Endometrium (tissue), 2 donors: Measurements from ENCODE around the gene IGSF22.

Source experiments
- FAIRE-seq: peaks from 2 replicates; lab custom pipeline; 2012; peaks lifted over from hg19 to GRCh38; lab: Jason Lieb, UNC
- donor health status: control.
- donor health status: control.

IGSF22 gene

GRCh38 chr11:18713646-18714442, 12.1 kb downstream of the IGSF22 start:
- no peak for FAIRE-seq

DNA sequence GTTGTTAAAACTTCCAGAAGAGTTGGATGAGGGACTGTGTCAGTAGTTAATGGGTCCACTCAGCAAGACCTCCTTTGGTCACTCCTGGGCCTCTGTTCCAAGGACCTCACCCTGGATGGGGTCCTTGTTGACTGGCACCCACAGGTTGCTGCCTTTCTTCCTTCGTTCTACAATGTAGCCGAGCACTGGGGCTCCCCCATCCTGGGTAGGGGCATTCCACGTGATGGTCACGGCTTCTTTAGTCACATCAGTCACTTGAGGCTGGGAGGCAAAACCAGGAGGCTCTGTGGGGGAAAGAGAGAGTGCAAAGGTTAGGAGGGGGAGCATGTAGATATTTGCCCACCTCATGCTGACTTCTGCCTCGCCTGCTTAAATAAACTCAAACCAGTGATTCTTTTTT, 15.4 kb downstream of the IGSF22 start:
- FAIRE-seq, result no peak

GRCh38 chr11:18709414-18709813, 16.6 kb downstream of the IGSF22 start:
- no peak for FAIRE-seq

- FAIRE-seq, result no peak
Measured at GRCh38 chr11:18707811-18708340, 18.1 kb downstream of the IGSF22 start.

DNA sequence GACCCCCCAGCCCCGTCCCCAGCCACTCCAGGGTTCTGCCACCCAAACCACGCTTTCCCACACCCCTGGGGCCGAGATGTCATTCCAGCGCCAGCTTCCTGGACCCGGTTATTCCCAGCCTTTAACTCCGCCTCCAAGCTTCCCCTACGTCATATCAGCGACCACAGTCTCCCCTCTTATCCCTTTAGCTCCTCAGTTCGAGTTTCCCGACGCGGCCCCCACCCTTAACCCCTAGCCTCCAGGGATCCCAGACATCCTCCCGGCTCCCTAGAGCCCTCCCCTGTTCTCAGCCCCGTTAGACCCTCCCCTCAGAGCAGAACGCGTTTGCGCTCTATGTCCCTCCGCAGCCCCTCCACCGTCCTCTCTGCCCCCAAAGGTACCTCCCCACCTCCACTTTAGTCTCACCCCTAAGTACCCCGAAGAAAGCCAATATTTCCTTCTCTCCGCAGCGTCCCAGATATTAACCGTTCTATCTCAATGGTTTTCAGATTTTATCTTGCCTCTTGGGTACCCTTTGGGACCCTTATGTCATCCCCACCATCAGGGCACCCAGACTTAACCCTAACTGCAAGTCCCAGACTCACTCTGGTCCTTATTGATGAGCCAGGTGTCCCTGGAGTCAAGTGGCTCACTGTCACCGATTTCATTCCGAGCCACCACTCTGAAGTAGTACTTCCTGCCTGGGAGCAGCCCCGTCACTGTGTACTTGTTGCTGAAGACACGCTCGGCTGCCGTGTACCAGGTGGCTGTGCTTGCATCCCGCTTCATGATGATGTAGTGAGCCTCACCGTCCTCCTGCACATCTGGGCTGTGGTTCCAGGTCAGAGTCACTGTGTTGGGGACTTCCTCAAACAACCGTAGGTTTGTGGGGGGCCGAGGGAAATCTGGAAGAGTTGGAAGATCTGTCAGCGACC, 19.4 kb downstream of the IGSF22 start:
- no peak for FAIRE-seq

DNA sequence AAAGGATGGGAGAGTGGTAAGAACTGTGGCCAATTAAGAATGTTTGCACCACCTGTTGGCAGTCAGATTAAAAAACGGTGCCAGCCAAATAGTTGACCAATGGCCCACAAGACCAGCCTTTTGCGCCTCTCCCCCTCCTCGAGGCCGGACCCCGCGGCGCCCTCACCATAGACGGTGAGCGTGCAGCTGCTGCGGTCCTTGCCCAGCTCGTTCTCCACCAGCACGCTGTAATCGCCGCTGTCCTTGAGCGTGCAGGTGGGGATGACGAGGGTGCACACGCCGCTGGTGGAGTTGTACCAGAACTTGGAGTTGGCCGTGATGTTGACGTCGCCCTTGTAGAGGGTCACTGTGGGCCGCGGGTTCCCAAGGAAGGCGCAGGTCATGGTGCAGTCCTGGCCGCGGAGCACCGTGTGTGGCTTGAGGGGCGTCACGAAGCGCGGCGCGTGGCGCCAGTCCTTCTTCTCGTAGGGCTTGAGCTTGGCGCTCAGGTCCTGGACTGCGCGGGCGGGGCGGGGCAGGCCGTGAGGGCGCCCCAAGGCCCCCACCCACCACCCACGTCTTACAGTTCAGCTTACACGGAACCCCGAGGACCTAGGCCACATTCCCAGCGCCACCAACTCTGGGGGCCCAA, 20.2 kb downstream of the IGSF22 start:
- no peak for FAIRE-seq

DNA sequence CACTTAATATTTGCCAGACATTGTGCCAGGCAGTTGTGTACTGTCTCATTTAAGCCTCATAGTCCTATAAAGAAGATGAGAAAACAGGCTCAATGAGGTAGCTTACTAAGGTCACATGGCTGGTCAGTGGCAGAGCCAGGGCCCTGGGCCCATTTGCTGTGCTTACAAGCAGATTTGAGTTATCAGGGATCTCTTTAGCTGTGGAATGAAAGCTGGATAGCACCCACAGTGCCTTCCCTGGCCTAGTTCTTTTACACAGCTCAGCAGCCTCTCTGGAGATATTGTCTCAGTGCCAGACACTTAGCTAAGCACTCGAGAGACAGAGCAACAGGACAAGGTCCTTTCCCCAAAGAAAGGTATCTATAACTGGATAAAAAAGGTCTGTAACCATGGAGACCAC, 21.3 kb downstream of the IGSF22 start:
- no peak for FAIRE-seq

DNA sequence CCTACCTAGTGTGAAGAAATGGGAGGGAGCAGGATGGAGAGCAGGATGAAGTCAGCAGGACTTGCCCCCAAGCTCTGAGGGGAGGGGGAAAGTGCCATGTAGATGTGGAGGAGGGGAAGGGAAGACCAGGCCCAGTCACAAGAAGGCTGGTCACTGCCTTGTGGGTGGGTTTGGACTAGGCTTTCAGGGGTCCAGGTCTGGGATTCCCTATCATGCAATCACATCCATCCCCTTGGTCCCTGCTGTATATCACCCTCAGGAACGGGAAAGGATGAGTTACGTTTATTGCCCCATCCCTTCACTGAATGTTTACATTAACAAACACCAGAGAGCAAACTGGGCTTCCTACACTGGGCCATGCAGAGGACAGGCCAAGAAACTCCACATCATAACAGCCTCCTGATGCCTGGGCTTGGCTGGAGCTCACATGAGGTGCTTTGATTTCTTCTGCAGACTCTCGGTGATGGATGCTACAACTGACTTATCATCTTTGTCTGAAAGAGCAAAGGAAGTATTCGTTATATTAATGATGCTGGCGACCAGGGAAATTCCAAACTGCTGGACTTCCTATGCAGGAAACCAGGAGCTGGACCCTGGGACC, 21.8 kb downstream of the IGSF22 start:
- FAIRE-seq, result no peak

DNA sequence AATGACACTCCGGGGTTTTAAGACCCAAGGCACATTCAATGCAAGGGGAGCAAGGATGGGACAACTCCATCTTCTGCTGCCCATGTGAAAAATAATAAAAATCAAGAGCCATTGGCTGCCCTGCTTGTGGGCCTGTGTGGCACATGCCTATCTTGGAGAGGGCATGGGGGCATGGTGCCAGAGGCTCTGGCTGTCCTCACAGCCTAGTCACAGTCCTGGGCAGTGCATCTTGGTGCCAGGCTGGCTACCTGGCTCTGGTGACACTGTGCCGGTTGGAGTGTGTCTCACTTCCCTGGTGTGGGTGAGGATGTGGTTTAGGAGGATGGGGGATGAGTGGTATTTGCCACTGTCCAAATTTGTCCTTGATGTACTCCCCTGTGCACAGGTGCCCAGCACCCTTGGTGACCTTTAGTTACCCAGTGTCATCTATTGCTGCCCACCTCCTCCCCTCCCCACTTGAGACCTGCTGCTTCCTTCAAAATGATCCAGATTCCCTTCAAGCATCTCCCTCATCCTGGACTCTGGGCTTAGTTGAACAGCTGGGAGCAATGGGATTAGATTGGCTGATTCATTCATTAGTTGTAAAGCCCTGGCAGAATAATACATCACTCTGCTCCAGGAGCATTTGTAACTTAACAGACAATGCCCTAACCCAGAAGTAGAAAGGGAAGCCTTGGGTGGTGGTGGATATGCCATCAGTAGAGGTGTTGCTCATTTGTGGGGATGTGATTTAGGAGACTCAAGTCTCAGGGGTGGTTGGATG, 22.8 kb downstream of the IGSF22 start:
- FAIRE-seq, result no peak

DNA sequence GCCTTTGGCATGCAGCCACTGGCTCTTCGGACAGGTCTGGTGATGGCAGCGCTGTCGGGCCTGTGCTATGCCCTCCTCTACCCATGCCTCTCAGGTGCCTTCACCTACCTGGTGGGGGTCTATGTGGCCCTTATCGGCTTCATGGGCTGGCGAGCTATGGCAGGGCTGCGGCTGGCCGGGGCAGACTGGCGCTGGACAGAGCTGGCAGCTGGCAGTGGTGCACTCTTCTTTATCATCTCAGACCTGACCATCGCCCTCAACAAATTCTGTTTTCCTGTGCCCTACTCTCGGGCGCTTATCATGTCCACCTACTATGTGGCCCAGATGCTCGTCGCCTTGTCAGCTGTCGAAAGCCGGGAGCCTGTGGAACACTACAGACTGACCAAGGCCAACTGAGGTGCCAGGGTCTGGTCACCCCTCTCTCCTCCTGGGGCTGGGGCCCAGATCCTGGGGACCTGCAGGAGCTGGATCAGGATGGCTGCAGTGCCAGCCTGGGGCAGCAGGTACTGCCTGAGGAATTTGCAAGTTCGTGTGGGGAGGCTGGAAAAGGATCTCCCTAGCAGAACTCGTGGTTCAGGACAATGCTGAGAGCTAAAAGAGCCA, 24.3 kb downstream of the IGSF22 start:
- FAIRE-seq, result no peak

DNA sequence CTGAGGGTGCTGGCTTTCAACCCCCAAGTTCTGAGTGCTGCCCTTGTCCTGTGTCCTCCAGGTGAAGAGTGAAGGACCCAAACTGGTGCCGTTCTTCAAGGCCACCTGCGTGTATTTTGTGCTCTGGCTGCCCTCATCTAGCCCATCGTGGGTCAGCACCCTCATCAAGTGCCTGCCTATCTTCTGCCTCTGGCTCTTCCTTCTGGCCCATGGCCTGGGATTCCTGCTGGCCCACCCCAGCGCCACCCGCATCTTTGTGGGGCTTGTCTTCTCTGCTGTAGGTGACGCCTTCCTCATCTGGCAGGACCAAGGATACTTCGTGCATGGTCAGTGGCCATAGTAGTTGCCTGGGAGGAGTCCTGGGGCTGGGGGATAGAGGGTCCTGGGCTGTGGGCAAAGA, 25.1 kb downstream of the IGSF22 start:
- no peak for FAIRE-seq

DNA sequence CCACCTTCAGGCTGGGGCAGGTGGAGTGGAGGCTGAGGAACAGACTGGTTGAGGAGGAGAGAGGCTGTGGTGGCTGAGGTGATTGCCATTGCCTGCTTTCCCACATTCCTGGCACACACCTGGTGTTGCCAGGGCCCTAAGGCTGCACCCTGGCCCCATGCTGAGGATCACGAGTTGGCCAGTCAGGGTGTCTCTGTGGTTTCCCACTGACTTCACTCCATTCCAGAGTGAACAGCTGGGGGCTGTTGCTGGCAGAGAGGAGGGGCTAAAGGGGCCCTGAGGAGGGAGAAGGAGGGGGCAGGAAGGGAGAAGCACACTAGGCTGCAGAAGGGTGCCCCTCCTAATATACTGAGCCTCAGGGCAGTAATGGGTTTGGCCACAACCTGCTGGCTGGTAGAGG, 25.6 kb downstream of the IGSF22 start:
- no peak for FAIRE-seq

GRCh38 chr11:18699848-18700261, 26.1 kb downstream of the IGSF22 start:
- no peak for FAIRE-seq

- FAIRE-seq, result no peak
Measured at GRCh38 chr11:18699269-18699596, 26.8 kb downstream of the IGSF22 start.

DNA sequence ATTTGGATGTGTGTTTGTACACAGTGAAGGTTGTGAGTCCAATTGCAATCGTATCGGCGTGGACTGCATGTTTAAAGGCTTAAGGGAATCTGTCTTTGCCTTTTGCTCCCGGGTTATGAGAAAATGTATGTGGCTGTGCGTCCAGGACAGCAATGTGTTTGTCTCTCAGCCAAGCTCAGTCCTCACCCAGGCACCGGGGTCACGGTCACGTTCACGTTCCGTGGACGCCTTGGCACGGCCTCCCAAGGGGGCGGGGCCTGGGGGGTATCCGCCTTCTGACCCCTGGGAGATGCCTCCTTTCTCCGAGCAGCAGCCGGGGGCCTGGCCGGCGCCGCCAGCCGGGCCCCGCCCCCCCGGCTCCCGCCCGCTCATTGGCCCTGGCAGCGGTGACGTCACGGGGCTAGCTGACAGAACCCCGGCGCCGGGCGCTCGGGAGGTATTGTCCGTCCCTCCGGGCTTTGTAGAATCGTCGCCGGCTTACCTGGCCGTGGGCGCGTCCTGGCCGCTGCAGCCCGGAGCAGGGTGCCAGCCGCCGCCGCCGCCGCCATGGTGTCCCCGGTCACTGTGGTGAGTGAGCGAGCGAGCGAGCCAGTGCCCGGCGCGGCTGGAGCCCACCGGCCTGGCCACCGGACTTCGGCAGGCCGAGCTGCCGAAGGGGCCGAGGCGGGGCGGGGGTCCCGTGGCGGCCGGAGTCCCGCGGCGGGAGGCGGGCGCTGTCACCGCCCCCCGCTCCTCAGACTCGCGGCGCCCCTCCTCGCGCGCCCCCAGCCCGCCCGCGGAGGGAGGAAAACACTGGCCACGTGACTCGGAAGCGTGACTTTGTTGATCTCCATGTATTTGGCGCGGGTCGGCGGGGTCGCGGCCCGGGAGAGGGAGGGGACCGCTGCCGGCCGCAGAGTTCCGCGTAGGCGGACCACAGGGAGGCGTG, 27.4 kb downstream of the IGSF22 start, which contains the start of gene TMEM86A:
TMEM86A (plus strand) TSS at position 439 of the 928 bp plus-strand sequence; CDS start at position 547, 108 bp downstream.
- no peak for FAIRE-seq

DNA sequence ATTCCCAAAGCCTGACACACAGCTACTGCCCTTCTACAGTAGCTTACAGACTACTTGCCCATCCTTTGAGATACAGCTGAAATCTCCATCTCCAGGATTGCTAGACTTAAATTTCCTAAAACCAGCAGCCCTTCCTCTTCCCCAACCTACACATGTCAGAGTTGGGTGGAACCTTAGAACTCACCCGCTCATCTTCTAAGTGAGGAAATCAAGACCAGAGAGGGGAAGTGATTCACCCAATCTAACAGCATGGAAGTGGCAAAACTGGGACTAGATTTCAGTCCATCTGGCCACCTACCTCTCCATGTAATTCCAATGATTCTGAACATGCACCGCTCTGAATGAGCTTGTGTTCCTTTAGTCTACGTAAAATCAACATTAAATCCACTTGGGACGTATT, 28.4 kb downstream of the IGSF22 start:
- FAIRE-seq, result no peak

DNA sequence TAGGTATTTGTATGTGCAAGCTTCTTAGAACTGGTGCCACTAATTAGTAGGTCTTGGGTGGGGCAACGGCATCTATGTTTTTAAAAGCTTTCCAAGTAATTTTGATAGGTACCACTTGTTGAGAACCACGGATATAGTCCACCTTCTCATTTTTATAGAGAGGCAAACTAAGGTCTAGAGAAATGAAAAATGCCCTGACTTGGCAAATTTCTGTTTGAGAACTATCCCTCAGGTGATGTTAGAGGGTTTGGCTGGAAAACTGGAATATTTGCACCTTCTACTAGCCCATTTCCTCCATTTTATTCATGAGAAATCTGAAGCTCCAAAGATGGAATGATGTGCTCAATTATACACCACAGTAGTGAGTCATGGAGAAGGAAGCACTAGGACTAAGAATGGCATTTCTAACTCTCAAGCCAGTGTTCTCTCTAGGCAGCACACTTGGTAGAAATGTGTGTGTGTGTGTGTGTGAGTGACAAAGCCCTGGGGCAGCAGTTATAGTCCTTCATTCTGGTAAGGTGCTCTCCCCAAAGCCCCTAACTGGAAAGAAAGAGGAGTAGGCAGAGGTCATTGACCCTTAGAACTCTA, 29.3 kb downstream of the IGSF22 start:
- no peak for FAIRE-seq

- no peak for FAIRE-seq
Measured at GRCh38 chr11:18692941-18693760, 32.8 kb downstream of the IGSF22 start.
